Panc1 (cell line): ENCODE data around the gene CHST8.

Source experiments
- CTCF ChIP-seq: fragments of 450-650 bp; IDR thresholded peaks from 2 replicates; pipeline ENCODE4 v1.5.1; 2017; ENCODE audit warnings: mild to moderate bottlenecking
- POLR2AphosphoS5 ChIP-seq: IDR thresholded peaks from 2 replicates; pipeline ENCODE4 v1.6.1; 2012; ENCODE audit warnings: mild to moderate bottlenecking, low read depth, low read length, moderate library complexity
- SIN3A ChIP-seq: IDR thresholded peaks from 2 replicates; pipeline ENCODE4 v1.6.1; 2012; ENCODE audit warnings: low read depth, mild to moderate bottlenecking, low read length, moderate library complexity, borderline replicate concordance; ENCODE audit not compliant: insufficient read depth

- TF ChIP-seq CTCF (no peak), SIN3A (no peak), POLR2AphosphoS5 (no peak)
These were observed 52.4 kb downstream of the CHST8 start for GRCh38 chr19:33673996-33674625.
